Kidney epithelial cell (primary cell): ENCODE results near the gene ST6GALNAC3. TPM values are rescaled to one million over a fixed set of nuclear protein-coding genes. Genes with fewer than 3 reads are reported as not detected.

Source experiments
- DNase-seq: peaks from one replicate; pipeline ENCODE4 v3.0.0-alpha.2; 2010; ENCODE audit warnings: low read depth
- H3K27me3 ChIP-seq: 2 replicates; pipeline ENCODE4 v1.6.0; 2011; ENCODE audit warnings: low read length; ENCODE audit not compliant: control insufficient read depth, insufficient read depth
- H3K36me3 ChIP-seq: 2 replicates; pipeline ENCODE4 v1.5.1; 2011; ENCODE audit warnings: low read length; ENCODE audit not compliant: control insufficient read depth, insufficient read depth
- H3K4me3 ChIP-seq: 2 replicates; pipeline ENCODE4 v1.5.1; 2011; ENCODE audit warnings: low read depth, mild to moderate bottlenecking, control low read depth, low read length
- CTCF ChIP-seq: IDR thresholded peaks from 2 replicates; pipeline ENCODE4 v1.5.1; 2011; ENCODE audit warnings: mild to moderate bottlenecking, moderate library complexity, low read length, control low read depth, inconsistent platforms; ENCODE audit not compliant: insufficient read depth, poor library complexity, severe bottlenecking
- total RNA-seq: library from RNA; depleted of rRNA; stranded (reverse); fragments of >200 nt; gene quantifications from 2 replicates; pipeline ENCODE4 v1.2.3, GENCODE V29; 2015

The ST6GALNAC3 gene
- total RNA-seq, 1 donor from 2014 or later, result 4.1 TPM

- Histone ChIP-seq H3K4me3 (no peak overlapping the region), H3K27me3 (no peaks in the 10 kb centered on the region), H3K36me3 (no peaks in the 10 kb centered on the region)
- no peak for DNase-seq
- TF ChIP-seq CTCF, result no peak
Observed at GRCh38 chr1:76568573-76569238, 494.2 kb downstream of the ST6GALNAC3 start.

GRCh38 chr1:76571248-76571647, 496.7 kb downstream of the ST6GALNAC3 start:
- no peak for DNase-seq
- Histone ChIP-seq H3K36me3 (no peaks in the 10 kb centered on the region), H3K4me3 (no peak overlapping the region), H3K27me3 (no peaks in the 10 kb centered on the region)
- TF ChIP-seq CTCF, result no peak

GRCh38 chr1:76572229-76572628, 497.7 kb downstream of the ST6GALNAC3 start:
- no peak for DNase-seq
- no peak overlapping the region for H3K4me3 ChIP-seq
- no peak for TF ChIP-seq CTCF
- no peaks in the 10 kb centered on the region for H3K27me3 ChIP-seq
- no peaks in the 10 kb centered on the region for H3K36me3 ChIP-seq

- Histone ChIP-seq H3K27me3 (no peaks in the 10 kb centered on the region), H3K4me3 (no peak overlapping the region), H3K36me3 (no peaks in the 10 kb centered on the region)
- no peak for DNase-seq
- no peak for TF ChIP-seq CTCF
Observed at GRCh38 chr1:76576876-76577524, 502.5 kb downstream of the ST6GALNAC3 start.

- H3K4me3 ChIP-seq, result no peak overlapping the region
- TF ChIP-seq CTCF, result no peak
- no peaks in the 10 kb centered on the region for H3K36me3 ChIP-seq
- no peaks in the 10 kb centered on the region for H3K27me3 ChIP-seq
- no peak for DNase-seq
Observed at GRCh38 chr1:76577525-76578185, 503.1 kb downstream of the ST6GALNAC3 start.
